NCI-H510A (cell line): Measurements from ENCODE around the gene TRIM10.
"Not testable (repeated sequence)": the region's sequence is repeated elsewhere in the genome, so short reads cannot be mapped to it uniquely, and the experiment has no call there.

Experiments
- DNase-seq: peaks from one replicate; lab custom pipeline; 2025; lab: John Stamatoyannopoulos, UW

TRIM10 gene

DNA sequence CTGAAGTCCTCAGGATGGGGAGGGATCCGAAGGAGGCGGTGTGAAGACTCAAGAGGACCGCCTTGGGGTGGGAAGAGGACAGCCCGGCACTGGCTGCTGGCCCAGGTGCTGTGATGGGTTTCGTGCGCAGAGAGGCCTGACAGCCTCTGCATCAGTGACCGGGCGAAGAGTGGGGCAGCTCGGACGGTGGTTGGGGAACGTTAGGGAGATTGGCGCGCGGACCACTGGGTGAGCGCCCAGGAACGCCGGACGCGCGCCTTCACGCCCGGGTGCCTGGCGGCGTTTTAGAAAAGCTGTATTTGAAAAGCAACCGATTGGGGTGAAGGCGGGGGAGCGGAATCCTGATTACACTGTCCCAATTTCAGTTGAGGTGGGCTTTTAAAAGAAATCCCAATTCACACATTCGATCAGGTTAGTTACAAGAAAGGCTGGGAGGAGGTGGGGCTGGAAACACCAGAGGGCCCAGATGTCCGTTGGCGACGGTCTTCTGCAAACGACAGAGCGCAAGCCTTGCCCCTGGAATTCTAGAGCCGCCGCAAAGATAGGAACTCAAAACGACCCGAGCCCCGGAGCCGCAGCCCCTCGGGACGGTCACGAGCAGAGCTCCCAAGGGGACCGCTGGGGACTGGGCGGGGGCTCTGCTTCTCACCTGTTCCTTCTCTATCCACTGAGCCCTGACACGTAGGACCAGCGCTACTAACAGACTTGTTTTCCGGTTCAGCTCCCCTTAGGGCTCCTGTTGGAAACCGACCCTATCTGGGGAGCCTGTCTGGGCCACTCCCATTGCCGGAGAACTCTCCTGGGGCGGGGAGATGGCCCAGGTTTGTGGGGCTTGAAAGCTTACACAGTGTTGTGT is 33.5 kb downstream of the TRIM10 start:
- DNase-seq = no peak

DNA sequence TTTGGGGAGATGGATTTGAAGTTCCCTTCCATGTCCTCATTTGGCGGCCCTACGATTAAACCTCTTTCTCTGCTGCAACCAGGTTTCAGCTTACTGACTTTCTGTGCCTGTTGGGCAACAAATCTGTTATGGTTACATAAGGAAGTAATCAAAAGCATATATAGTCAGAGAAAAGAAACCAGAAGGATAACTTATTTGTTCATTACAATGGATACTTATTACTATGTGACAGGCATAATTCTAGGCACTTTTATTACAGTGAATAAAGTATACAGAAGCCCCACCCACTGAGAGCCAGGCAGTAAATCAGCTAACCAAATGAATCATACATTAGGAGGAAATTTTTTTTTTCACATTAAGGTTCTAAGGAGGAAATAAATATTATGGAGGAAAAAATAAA is 38.5 kb downstream of the TRIM10 start:
- DNase-seq = no peak

DNA sequence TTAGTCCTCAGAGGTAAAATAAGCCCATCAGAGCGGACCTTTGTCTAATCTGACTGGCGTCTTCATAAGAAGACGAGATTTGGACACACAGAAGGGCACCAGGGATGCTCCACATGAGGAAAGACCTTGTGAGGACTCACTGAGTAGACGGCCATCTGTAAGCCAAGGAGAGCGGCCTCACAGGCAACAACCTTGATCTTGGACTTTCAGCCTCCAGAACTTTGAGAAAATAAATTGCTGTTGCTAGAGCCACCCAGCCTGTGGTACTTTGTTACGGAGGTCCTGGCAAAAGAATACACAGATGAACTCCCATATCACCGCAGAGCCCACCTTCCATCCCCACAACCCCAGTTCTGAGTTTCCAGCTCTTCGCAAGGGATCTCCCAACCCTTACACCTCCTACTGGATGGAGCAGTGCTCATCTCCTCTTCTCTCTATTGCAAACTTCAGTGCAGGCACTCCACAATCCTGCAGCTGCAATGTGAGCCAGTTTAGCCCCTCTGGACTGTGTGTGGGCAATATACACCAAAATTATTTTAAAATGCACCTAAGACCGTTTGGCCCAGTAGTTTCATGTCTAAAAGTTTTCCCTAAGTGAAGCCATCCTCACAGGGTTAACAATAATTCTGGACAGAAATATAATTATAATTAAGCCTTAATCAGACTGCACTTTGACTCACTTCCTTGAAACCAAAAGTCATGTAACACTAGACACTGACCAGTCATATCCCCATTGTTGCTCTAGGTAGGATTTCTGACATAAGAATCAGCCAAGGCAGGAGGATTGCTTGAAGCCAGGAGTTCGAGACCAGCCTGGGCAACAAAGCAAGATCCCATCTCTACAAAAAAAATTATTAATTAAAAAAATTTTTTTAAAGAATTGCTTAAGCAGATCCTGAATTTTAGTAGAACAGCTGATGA is 39.3 kb downstream of the TRIM10 start:
- no peak for DNase-seq

DNA sequence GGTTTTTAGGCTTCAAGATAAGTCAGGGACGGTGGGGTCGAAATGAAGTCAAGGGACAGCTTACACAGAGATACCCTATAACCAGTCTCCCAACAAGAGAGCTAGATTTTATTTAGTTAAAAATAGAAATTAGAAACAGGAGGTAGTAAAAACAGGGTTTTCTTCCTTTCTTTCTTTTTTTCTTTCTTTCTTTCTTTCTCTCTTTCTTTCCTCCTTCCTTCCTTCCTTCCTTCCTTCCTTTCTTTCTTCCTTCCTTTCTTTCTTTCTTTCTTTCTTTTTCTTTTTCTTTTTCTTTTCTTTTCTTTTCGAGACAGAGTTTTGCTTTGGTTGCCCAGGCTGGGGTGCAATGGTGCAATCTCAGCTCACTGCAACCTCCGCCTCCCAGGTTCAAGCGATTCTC is 42.3 kb downstream of the TRIM10 start:
- DNase-seq = not testable (repeated sequence)

DNA sequence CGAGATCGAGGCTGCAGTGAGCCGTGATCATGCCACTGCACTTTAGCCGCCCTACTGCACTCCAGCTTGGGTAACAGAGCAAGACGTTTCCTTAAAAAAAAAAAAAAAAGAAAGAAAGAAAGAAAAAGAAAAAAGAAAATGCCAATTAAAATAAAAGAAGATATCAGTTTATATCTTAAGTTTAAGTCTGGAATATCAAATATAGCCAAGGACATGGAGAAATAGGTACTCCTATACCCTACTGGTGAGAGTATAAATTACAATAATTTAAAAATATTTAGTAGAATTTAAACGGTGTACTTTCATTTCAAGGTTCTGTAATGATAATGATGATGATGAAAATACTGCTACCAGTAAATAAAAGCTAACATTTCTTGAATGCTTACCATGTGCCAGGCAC is 44.3 kb downstream of the TRIM10 start:
- no peak for DNase-seq

DNA sequence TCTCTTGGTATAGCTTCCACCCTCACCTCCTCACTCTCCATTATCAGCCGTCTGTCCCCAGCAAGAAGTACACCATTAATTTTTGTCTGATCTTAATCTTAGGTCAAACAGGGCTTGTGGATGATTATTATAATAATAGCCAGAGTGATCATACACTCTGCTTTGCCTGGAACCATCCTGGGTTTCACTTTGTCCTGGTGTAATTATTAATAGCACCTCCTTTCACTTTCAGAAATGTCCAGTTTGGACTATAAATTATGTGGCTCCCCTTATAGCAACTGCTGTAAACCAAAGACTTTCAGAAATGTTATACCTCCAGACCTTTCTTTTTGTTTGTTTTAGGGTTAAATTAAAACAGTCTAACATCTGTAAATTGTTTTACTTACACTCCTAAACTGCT is 47.2 kb downstream of the TRIM10 start:
- no peak for DNase-seq

DNA sequence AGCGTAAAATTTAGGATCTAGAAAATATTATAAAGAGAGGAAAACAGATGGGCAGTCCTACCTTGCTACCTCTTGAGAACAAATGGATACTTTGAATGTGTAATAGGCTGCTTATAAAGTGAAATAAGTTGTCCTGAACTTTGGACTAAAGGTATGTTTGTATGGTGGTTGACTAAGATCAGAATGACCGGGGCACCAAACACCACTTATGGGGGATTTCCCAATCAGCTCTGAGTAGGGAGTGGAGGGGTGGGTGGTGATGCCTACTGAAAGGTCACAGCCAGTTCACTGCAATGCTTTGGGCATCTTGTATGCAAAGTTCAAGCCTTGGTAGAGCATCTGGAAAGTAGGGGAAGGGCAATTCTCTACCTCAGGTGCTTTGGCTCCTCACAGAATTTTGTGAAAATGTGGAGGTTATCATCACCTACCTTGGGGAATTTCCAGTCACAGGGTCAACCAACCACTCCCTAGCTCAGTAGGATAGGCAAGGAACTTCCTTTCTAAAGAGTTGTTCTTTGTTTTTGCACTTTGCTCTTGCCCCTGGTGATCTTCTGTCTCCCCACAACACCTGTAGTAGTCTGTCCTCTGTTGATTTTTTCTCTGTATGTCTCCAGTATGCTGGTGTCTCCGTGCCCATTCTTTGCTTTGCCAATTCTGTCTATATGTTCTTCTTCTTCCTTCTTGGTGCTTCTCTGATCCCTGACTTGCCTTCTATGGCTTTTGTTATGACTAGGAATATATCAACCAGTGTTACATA is 47.8 kb downstream of the TRIM10 start, which contains the start of gene TRIM31:
TRIM31 (minus strand) TSS at position 88 of the 757 bp plus-strand sequence. CDS start 285 bp downstream, outside the sequence.
- no peak for DNase-seq

DNA sequence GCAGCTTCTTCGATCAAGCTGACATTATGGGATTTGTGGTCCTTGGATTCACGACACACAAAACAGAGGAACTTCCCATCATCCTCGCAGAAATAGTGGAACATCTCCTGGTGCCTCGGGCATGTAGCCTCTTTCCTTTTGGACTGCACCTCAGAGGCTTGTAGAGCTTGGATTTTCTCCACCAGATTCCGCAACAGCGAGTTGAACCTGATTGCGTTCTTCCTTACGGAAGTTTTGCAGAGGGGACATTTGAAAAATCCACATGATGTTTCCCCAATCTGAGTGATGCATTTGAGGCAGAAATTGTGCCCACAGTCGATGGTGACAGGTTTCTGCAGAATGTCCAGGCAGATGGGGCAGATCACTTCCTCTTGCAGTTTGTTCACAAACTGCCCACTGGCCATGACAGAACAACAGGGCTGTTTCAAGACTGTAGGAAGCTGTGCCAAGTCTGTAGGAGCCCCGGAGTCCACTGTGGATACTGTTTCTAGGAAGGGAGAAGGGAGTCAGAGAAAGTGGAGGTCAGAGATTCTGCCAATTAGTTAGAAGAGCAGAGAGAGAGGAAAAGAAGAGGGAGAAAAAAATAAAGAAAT is 48.5 kb downstream of the TRIM10 start:
- DNase-seq = no peak

DNA sequence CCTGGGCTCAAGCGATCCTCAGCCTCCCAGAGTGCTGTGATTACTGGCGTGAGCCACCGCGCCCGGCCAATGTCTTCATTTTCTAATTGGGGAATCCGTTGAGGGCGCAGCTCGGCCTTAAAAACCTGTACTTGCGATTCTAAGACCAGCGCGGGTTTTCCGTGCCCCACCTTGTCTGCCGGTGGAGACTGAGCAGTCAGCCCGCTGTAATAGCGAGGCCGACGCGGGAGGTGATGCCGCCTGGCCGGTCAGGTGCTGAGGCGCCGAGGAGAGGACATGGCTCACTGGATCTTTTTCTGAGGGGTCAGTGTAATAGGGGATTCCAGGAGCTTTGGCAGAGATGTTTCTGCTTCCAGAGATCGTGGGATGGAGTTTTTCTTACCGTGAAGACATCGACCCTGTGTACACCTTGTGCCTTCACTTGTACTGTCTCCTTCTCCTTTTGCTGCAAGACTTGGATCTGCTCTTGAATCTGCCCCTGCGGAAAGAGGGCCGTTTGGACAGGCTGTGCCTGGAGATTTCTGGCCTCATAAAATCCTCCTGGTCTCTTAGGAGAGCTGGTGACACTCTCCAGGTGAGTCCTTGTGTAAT is 49.6 kb downstream of the TRIM10 start:
- no peak for DNase-seq

DNA sequence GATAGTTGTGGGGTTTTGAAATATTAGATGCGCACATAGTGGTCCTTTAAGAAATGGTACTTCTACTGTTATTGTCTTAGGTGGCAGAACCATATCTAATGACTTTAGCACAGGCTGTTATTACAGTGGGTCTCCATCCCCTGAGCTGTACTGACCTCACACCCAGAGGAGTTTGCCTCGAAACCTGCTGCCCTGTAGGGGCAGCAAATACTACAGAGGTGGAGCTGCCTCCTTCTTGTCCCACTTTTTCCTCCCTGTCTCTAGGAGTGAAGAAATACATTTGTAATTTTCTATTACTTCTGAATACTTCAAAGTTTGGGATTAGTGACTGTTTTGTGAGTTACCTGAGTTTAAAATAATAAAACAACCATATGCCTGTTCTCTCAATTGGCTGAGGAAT is 56.4 kb downstream of the TRIM10 start:
- no peak for DNase-seq

DNA sequence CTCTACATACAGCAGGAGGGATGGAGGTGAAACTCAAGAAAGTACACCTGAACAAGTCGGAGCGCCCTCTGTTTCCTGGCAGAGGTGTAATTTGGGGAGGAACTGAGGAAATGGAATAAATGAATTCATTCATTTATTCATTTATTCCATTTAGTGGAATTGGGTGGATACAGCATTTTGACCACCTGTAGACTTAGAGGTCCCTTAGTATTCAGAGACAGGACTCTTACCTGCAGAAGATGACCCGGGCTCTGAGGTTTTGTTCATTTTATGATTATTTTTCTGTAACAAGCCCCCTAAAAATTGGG is 57.2 kb downstream of the TRIM10 start:
- no peak for DNase-seq

DNA sequence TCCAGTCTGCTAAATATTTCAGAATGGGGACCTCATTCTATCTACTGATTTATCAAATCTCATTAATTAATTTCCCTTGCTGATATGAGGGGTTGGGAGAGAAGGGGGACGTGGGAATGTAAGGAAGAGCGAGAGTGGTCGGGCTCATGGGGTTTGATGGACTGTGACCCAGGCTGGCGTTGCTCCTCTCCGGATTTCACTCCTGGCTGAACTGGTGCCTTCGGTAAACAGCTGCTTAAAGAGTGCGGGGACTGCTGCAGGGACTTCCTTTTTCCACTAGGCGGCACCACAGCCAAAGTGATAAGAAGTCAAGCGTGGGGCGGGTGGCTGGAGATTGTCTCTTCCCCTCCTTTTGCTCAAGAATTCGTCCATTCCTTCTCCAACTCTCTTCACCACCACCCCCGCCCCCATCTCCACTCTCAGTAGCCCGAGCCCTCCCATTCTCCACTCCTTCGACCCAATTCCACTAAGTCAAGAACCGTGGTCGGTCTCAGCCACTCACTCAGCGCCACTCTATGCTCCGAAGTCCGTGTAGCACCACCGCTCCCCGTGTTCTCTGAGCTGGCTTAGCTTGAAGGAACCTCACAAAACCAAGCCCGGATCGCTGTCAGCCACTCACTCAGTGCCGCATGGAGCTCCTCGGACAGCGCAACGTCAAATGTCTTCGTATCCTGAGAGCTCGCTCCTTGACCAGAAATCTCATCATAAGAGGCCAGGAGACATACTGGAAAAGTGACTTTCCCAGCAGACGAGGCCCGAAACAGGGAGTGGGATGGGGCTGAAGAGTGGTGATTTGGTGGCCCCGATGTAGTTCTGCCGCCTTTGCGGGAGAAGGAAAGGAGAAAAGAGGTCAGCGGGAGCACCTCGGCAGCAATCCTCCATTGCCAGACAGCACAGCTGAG is 57.8 kb downstream of the TRIM10 start:
- no peak for DNase-seq

DNA sequence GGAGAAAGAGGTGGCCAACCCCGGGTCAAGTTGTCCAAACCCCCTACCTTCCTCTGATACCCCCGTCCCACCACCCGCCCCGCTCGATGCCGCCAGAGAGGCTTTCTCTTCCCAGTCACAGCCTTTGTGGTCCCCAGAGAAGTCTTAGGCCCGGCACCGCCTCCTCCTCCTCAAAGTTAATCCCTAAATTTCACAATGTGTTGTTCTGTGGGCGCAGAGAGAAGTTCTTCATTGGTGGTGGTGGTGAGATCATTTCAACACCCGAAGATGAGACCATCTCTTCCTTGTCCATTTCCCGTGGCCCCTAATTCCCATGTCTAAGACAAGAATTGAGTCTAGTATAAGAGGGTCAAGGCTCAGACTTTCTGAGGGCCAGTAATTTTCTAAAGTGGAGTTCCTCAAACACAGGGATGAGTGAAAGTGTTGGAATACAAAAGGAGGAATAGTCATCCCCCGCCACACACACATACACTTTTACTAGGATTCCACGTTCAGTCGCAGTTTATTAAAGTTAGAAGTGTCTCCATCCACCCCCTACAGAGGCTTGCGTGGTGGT is 58.5 kb downstream of the TRIM10 start:
- no peak for DNase-seq
